GM23338 (cell line): ENCODE results near the gene ZNF782. TPM values are rescaled to one million over a fixed set of nuclear protein-coding genes. Genes with fewer than 3 reads are reported as not detected.

ENCODE experiments used
- ATAC-seq: fragments of 200-7000 bp; cut with Tn5 transposase; 3 replicates; pipeline ENCODE4 v1.9.1; 2020
- DNase-seq: peaks from one replicate; pipeline ENCODE4 v3.0.0-alpha.2; 2015; ENCODE audit warnings: low spot score
- H2AFZ ChIP-seq: fragments of 200-600 bp; sonication (generic); 2 replicates; pipeline ENCODE4 v1.8.0; 2016; ENCODE audit warnings: antibody characterized with exemption, mild to moderate bottlenecking, moderate library complexity
- H3F3A ChIP-seq: fragments of 200-600 bp; sonication (generic); replicated peaks from 2 replicates; pipeline ENCODE4 v1.8.0; 2017; ENCODE audit warnings: antibody characterized with exemption, mixed run types, low read depth
- H3K27ac ChIP-seq: fragments of 200-600 bp; sonication (generic); 2 replicates; pipeline ENCODE4 v1.6.1; 2016; ENCODE audit warnings: low read depth
- H3K27me3 ChIP-seq: fragments of 200-600 bp; sonication (generic); 2 replicates; pipeline ENCODE4 v1.8.0; 2016; ENCODE audit warnings: mild to moderate bottlenecking, mixed run types, moderate library complexity; ENCODE audit not compliant: insufficient read depth
- H3K36me3 ChIP-seq: fragments of 200-600 bp; sonication (generic); 2 replicates; pipeline ENCODE4 v1.8.0; 2016; ENCODE audit warnings: mild to moderate bottlenecking; ENCODE audit not compliant: insufficient read depth
- H3K4me1 ChIP-seq: fragments of 200-600 bp; sonication (generic); 2 replicates; pipeline ENCODE4 v1.8.0; 2016; ENCODE audit warnings: mild to moderate bottlenecking, moderate library complexity; ENCODE audit not compliant: insufficient read depth
- H3K4me2 ChIP-seq: fragments of 200-600 bp; sonication (generic); 2 replicates; pipeline ENCODE4 v1.7.1; 2017; ENCODE audit warnings: mixed run types
- H3K4me3 ChIP-seq: fragments of 200-600 bp; sonication (generic); 2 replicates; pipeline ENCODE4 v1.6.1; 2016; ENCODE audit warnings: mixed run types
- H3K79me2 ChIP-seq: fragments of 200-600 bp; sonication (generic); replicated peaks from 2 replicates; pipeline ENCODE4 v1.8.0; 2017; ENCODE audit warnings: mild to moderate bottlenecking; ENCODE audit not compliant: insufficient read depth
- H3K9me2 ChIP-seq: fragments of 200-600 bp; sonication (generic); 2 replicates; pipeline ENCODE4 v1.8.0; 2017; ENCODE audit not compliant: insufficient read depth
- H4K20me1 ChIP-seq: fragments of 200-600 bp; sonication (generic); replicated peaks from 2 replicates; pipeline ENCODE4 v1.8.0; 2017; ENCODE audit warnings: mild to moderate bottlenecking; ENCODE audit not compliant: insufficient read depth
- H3K27ac Mint-ChIP-seq: 2 replicates; pipeline ENCODE4 v1.8.0; 2020; ENCODE audit warnings: inconsistent platforms, mild to moderate bottlenecking, moderate library complexity, mixed read lengths
- H3K27me3 Mint-ChIP-seq: 3 replicates; pipeline ENCODE4 v1.8.0; 2022; ENCODE audit warnings: low read depth, mild to moderate bottlenecking, moderate library complexity, mixed read lengths, inconsistent platforms; ENCODE audit not compliant: insufficient read depth, poor library complexity
- H3K36me3 Mint-ChIP-seq: 3 replicates; pipeline ENCODE4 v1.8.0; 2021; ENCODE audit warnings: low read depth, mild to moderate bottlenecking, inconsistent platforms, moderate library complexity, mixed read lengths
- H3K4me1 Mint-ChIP-seq: 3 replicates; pipeline ENCODE4 v1.8.0; 2020; ENCODE audit warnings: mild to moderate bottlenecking, inconsistent platforms, mixed read lengths
- H3K4me3 Mint-ChIP-seq: 3 replicates; pipeline ENCODE4 v1.8.0; 2021; ENCODE audit warnings: moderate library complexity, mild to moderate bottlenecking, inconsistent platforms, mixed read lengths
- H3K9me3 Mint-ChIP-seq: 3 replicates; pipeline ENCODE4 v1.8.0; 2020; ENCODE audit warnings: moderate library complexity, mild to moderate bottlenecking, inconsistent platforms, mixed read lengths
- CREB1 ChIP-seq: fragments of 250-450 bp; sonication (Bioruptor Pico); IDR thresholded peaks from 2 replicates; pipeline ENCODE4 v1.5.0; 2020; ENCODE audit warnings: low read depth, mild to moderate bottlenecking, moderate library complexity
- CTCF ChIP-seq, 2 experiments: fragments of 200-600 bp in 1 of 2; sonication (generic) in 1 of 2; conservative IDR thresholded peaks; 2 replicates each; pipeline versions ENCODE4 v1.5.1 to v1.6.1; 2016 to 2017; ENCODE audit warnings: antibody characterized with exemption in 2 of 2, low read depth in 2 of 2, mild to moderate bottlenecking in 2 of 2, moderate library complexity in 1 of 2
- ETS1 ChIP-seq: IDR thresholded peaks from 2 replicates; pipeline ENCODE4 v1.6.1; 2016; ENCODE audit warnings: antibody characterized with exemption
- EZH2 ChIP-seq: fragments of 200-600 bp; sonication (generic); IDR thresholded peaks from one replicate; pipeline ENCODE4 v1.8.0; 2017; ENCODE audit warnings: antibody characterized with exemption, mild to moderate bottlenecking, low read depth; ENCODE audit not compliant: unreplicated experiment
- EZH2phosphoT487 ChIP-seq: fragments of 200-600 bp; sonication (generic); IDR thresholded peaks from one replicate; pipeline ENCODE4 v1.8.1; 2018; ENCODE audit warnings: antibody characterized with exemption; ENCODE audit not compliant: unreplicated experiment
- JUNB ChIP-seq: IDR thresholded peaks from one replicate; pipeline ENCODE4 v1.6.1; 2016; ENCODE audit warnings: antibody characterized with exemption; ENCODE audit not compliant: unreplicated experiment
- NANOG ChIP-seq: IDR thresholded peaks from 2 replicates; pipeline ENCODE4 v1.6.1; 2016; ENCODE audit warnings: antibody characterized with exemption, borderline replicate concordance
- POLR2AphosphoS5 ChIP-seq: IDR thresholded peaks from 2 replicates; pipeline ENCODE4 v1.6.1; 2016; ENCODE audit warnings: antibody characterized with exemption, low read depth
- REST ChIP-seq: IDR thresholded peaks from one replicate; pipeline ENCODE4 v1.6.1; 2018; ENCODE audit warnings: antibody characterized with exemption; ENCODE audit not compliant: unreplicated experiment
- STAT1 ChIP-seq: IDR thresholded peaks from one replicate; pipeline ENCODE4 v1.6.1; 2016; ENCODE audit warnings: antibody characterized with exemption; ENCODE audit not compliant: unreplicated experiment
- ZNF114 ChIP-seq: fragments of 250-450 bp; sonication (Bioruptor Pico); IDR thresholded peaks from 2 replicates; pipeline ENCODE4 v1.5.0; 2020; ENCODE audit warnings: mild to moderate bottlenecking, moderate library complexity
- ZNF331 ChIP-seq: fragments of 250-450 bp; sonication (Bioruptor Pico); IDR thresholded peaks from 2 replicates; pipeline ENCODE4 v1.5.0; 2020; ENCODE audit warnings: low read depth, mild to moderate bottlenecking, moderate library complexity
- ZNF462 ChIP-seq: fragments of 250-450 bp; sonication (Bioruptor Pico); IDR thresholded peaks from 2 replicates; pipeline ENCODE4 v1.5.0; 2020; ENCODE audit warnings: mild to moderate bottlenecking, moderate library complexity
- polyA plus RNA-seq: library from polyadenylated mRNA; unstranded; fragments of >200 nt; fragmentation: Nextera tagmentation; extraction: Ambion mirVana; gene quantifications from 2 replicates; pipeline ENCODE4 v1.2.1, GENCODE V29; 2016
- total RNA-seq: library from RNA; depleted of rRNA; stranded (reverse); fragments of >200 nt; shearing (Covaris generic); gene quantifications from 2 replicates; pipeline ENCODE4 v1.2.3, GENCODE V29; 2014

ZNF782 gene
- total and polyA plus RNA-seq, 2 experiments from 2014 or later = 2.1 to 5.0 TPM

DNA sequence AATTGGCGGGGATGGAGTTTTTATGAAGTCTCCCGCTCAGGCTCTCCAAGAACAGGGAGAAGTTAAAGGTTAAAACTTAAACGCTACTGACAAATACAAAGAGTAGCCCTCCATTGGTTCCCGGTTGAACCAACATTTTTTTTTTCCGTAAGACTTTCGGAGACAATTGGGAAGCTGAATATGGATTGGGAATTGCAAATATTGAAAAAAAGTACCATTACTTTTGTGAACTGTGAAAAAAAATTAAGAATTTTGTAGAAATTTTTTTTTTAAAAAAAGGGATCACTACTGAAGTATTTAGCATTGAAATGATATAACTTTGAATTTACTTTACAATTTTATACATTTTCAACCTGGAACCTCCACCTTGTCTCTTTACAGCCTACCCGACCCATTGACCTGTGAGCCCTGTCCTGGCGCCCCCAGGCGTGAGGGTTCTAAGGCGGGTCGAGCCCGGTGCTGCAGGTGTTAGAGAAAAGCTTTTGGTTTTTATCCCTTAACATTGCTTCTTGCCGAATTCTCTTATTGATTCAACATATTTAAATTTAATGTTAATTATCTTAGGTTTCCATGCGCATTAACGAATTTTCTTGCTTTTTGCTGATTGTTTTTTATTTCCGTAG lies 448 bp upstream of the ZNF782 start:
- peak overlapping the region; percentile 24; the same call in 1 of the 2 replicates for H3K27ac ChIP-seq
- ATAC-seq (peak; percentile 55), DNase-seq (peak; percentile 64)
- H3K4me2 ChIP-seq = peak overlapping the region; percentile 68
- peaks cover 10% of the 10 kb centered on the region; the same call in 2 of the 3 replicates for H3K36me3 Mint-ChIP-seq
- H3K27ac Mint-ChIP-seq = peak overlapping the region; percentile 95
- no peaks in the 10 kb centered on the region for H3K9me2 ChIP-seq
- peak overlapping the region; percentile 99 for H3K4me3 Mint-ChIP-seq
- H3K27me3 Mint-ChIP-seq = peaks cover 9% of the 10 kb centered on the region
- no peaks in the 10 kb centered on the region for H3F3A ChIP-seq
- H3K4me3 ChIP-seq = peak overlapping the region; percentile 73
- TF ChIP-seq ZNF114 (CRISPR knock-in tag) = no peak
- no peak for TF ChIP-seq ZNF462
- no peak for TF ChIP-seq JUNB
- no peak for TF ChIP-seq ETS1
- TF ChIP-seq ZNF331 (CRISPR knock-in tag) = no peak
- no peak for TF ChIP-seq REST
- peak; percentile 27 to 48; a peak in 3 of 4 replicates for TF ChIP-seq CTCF (conservative IDR thresholded peaks at IDR 0.05; ENCODE audit: low read depth in 2 of 2)
- no peak for TF ChIP-seq NANOG
- no peak for TF ChIP-seq STAT1
- no peak for TF ChIP-seq EZH2phosphoT487
- peak; percentile 68 for TF ChIP-seq POLR2AphosphoS5
- TF ChIP-seq EZH2 = no peak
- no peak for TF ChIP-seq CREB1
- H2AFZ ChIP-seq = peak overlapping the region; percentile 14; the same call in 1 of the 2 replicates
- no peaks in the 10 kb centered on the region for H3K9me3 Mint-ChIP-seq
- peaks cover 18% of the 10 kb centered on the region; the same call in 1 of the 2 replicates for H3K4me1 ChIP-seq
- peaks cover 39% of the 10 kb centered on the region for H3K4me1 Mint-ChIP-seq
- H3K79me2 ChIP-seq = peaks cover 30% of the 10 kb centered on the region
- H3K27me3 ChIP-seq = no peaks in the 10 kb centered on the region
- H3K36me3 ChIP-seq = no peaks in the 10 kb centered on the region
- no peaks in the 10 kb centered on the region for H4K20me1 ChIP-seq
